HG02981 (cell line): ENCODE data around the gene KCNQ1OT1.

Experiments used
- ATAC-seq: cut with Tn5 transposase; IDR thresholded peaks from one replicate; pipeline ENCODE4 v1.9.1; 2021; ENCODE audit warnings: mild to moderate bottlenecking, moderate library complexity; ENCODE audit not compliant: unreplicated experiment

The KCNQ1OT1 gene

GRCh38 chr11:2584812-2585565, 114.8 kb downstream of the KCNQ1OT1 start:
- no peak for ATAC-seq

DNA sequence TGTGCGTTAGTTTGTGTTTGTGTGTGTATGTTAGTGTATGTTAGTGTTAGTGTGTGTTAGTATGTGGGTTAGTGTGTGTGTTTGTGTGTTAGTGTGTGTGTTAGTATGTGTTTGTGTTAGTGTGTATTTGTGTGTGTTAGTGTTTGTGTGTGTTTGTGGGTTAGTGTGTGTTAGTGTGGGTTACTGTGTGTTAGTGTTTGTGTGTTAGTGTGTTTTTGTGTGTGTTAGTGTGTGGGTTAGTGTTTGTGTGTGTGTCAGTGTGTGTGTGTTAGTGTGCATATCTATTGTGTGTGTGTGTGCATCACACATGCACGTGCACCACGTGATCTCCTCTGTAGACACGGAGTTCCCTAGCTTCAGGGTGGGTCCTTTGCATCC, 115.4 kb downstream of the KCNQ1OT1 start:
- ATAC-seq = no peak

DNA sequence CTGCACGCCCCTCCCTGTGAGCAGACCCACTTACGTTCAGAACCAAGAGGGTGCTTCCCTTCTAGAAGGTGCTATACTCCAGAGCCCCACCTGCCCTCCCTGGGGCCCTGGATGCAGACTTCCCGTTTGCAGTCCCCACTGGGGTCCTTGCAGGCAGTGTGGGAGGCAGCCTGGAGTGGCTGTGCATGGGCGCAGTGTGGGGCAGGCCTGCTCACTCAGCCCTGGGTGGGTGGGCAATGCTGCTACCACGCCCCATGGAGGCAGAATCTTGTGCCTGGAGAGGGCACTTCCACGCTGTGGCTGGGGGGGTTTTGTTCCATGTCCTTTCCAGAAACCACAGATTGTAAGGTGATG, 116.2 kb downstream of the KCNQ1OT1 start:
- no peak for ATAC-seq

GRCh38 chr11:2582946-2583604, 116.7 kb downstream of the KCNQ1OT1 start:
- ATAC-seq = no peak

GRCh38 chr11:2582351-2582945, 117.3 kb downstream of the KCNQ1OT1 start:
- ATAC-seq = no peak

DNA sequence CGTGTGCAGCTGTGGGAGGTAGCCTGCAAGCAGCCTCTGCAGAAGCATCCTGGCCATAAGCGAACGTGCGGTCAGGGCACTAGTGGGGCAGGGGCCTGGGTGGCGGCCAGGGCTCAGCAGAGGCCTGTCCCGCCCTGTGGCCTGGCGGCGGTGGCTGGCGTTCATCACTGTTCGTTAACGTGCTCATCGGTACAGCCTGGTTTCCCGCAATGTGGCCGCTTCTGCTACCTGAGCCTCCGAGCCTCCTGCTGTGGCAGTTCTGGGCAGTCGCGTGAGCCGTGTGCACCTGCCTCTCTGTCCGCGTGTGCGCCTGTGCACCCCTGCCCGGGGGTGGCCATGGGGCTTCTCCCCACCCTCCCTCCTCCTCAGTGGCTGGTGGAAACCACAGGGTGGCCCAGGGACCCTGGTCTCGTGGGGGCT, 117.9 kb downstream of the KCNQ1OT1 start:
- ATAC-seq = no peak

DNA sequence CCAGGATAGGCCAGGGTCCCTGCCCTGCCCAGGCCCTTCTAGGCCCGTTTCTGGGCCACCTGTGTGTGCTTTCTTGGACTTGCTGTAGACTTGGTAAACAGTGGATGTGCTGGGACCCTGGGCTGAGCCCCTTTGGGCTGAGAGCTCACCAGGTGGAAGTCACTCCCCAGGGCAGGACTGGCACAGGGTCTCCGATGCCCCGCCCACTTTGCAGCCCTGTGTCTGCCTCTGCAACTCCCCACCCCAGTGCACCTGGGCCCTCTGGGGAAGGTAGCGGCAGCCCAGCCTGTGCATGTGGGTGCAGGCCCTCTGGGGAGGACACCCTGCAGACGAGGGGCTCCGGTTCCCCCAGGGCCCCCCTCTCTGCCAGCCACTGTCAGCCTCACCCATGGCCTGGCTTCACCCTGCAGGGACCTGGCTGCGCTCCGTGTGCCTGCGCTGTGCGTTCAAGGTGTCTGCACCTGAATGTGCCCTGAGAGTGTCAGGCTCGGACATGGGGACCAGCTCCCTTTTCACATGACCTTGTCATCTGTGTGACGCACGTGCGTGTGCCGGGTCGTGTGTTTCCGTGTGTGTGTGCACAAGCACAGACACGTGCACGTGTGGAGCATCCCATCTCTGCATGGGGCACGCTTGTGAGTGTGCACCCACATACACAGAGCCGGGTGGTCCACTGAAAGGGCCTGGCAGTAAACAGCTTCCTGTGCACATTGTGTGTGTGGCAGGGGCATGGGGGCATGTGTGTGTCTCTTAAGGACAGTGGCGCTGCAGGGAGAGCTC, 118.5 kb downstream of the KCNQ1OT1 start:
- ATAC-seq = no peak

- no peak for ATAC-seq
Observed at GRCh38 chr11:2580571-2581001, 119.2 kb downstream of the KCNQ1OT1 start.

GRCh38 chr11:2580061-2580421, 119.8 kb downstream of the KCNQ1OT1 start:
- no peak for ATAC-seq

- no peak for ATAC-seq
Observed at GRCh38 chr11:2579315-2580060, 120.3 kb downstream of the KCNQ1OT1 start.

DNA sequence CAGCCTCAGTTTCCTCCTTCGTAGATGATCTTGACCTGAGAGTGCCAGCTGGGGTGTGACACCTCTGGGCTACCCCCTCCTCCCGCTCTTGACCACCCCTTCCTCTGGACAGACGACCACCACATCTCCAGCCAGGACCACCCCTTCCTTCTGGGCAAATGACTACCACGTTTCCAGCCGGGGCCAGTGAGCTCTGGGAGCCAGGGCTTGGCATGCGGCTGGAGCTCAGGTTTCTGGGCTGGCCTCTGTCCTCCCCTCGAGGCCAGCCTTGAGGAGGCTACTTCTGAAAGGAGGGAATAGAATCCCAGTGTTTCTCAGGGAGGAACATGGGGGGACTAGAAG, 120.9 kb downstream of the KCNQ1OT1 start:
- no peak for ATAC-seq

DNA sequence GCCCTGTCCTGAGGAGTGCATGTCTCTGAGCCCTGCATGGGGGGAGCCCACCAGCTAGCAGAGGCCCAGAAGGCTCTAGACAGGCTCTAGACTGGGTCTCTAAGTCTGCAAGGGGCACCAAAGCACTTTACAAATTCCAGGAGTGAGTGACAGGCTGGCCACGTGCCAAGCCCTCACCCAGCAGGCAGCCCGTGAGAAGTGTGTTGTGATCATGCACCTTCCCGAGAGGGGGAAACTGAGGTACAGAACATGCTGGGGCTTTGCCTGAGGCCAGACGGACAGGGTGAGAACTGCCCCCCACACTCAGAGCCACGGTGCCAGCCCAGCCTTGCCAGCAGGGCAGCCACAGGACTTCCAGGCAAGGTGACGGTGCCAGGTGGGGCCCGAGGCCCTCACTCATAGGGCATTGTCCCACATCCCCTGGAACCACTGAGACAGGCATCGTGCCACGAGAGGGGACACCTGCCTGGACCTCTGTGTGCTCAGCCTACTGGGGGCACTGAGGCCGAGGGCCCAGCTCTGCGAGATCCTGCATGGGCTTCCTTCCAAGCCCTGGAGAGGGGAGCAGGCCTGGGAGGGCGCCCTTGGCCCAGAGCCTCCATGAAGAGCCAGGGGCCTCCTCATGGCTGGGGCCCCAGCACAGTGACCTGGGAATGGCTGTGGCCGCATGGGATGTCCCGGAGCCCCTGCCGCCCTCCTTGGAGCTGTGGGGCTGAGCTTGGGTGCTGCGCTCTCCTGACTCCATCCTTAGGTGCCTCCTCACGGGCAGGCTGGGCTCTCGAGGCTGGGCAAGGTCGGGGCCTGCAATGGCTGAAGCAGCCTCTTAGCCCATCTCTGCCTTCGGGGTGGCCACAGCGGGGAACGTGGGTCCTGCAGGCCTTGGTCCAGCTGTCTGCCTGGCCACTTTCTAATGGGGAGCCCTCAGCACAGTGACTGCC, 121.5 kb downstream of the KCNQ1OT1 start:
- no peak for ATAC-seq

GRCh38 chr11:2577031-2577990, 122.5 kb downstream of the KCNQ1OT1 start:
- ATAC-seq = no peak

DNA sequence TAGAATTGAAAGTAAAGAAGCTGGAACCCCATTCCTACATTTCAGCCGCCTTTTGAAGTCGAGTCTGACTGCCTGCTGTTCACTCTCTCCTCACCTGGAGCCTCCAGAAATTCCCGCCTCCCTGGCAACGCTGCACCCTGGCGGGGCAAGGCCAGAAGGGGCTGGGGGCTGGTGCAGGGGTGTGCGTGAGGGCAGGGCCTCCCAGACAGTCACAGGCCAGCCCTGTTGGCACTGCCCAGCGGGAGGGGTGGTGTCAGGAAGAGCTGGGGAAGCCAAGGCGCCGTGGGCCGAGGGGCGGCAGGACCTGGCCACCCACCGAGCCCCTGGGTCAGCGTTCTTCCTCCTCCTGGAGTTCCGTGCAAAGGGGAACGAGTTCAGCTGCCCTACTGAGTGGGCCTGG, 123.2 kb downstream of the KCNQ1OT1 start:
- ATAC-seq = no peak

DNA sequence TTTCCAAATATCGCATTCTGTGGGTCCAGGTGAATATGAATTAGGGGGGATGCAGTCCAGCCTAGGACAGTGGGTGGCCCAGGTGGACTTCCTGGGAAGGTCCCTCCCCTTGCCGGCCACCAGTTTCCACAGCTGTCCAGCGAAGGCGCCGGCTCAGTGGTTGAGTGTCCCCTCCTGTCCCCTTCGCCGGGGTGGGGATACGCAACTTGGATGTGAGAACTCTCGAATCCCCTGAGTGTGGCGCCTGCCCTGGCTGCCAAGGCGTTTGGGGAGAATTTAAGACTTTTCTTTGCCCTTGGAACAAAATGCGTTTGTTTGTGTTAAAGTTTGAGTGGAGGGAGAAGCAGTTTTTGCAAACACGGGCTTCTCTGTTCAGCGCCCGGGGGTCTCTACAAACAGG, 123.7 kb downstream of the KCNQ1OT1 start:
- no peak for ATAC-seq

GRCh38 chr11:2575591-2576051, 124.2 kb downstream of the KCNQ1OT1 start:
- ATAC-seq = no peak

DNA sequence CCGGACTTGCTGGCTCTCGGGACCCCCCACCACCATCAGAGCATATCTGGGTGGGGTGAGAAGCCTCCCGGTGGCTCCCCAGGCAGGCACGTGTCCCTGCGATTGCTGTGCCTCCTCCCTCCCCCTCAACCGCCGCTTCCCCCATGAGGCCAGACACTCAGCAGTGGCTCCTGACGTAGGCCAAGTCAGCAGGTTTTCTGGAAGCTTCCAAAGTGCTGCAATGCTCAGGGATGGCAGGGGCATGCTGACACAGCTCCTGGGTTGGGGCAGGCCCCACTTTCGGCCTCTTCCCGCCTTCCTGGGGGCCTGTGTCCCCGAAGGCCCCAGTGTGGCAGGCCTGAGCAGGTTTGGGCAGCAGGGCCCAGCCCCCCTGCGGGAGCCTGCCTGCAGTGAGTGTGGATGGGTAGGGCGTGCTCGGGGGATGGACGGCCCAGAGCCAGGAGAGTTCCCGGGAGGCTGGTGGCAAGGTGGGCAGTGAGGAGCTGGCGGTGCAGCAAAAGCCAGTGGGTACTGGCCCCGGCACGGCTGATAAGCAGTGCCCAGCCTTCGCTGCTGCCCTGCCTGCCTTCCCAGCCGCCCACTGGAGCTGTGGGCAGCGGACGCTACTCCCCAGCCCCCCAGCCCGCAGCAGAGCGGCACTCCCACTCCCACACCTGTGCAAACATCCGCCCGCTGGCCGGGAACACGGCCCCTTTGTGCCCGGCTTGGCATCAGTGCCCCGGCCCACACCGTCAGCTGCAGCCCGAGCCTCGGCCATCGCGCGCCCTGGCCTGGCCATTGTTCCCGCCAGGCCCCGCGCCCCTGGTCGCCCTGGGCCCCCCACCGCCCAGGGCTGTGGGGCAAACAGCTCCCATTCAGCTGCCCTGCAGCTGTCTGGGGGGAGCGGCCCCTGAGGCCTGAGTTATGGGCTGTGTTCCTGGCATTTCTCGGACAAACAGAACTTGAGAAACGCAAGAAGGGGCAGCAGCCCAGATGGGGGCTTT, 125.0 kb downstream of the KCNQ1OT1 start:
- ATAC-seq = no peak
